IMR-90 (cell line): ENCODE results near the gene TMPRSS3. TPM values are rescaled to one million over a fixed set of nuclear protein-coding genes. Genes with fewer than 3 reads are reported as not detected.

Experiments used
- ATAC-seq: fragments of 200-7000 bp; cut with Tn5 transposase; 2 replicates; pipeline ENCODE4 v1.9.1; 2020; ENCODE audit warnings: low read depth, mild to moderate bottlenecking, moderate library complexity
- BruUV-seq: library from RNA; stranded (reverse); fragments of 400-500 nt; replicated peaks from 2 replicates; lab custom pipeline; 2021; lab: Mats Ljungman, UMichigan
- CTCF ChIA-PET: fragments of 300-600 bp; formaldehyde crosslinking; extraction: SDS; loops from one replicate; lab custom pipeline; 2021; ENCODE audit warnings: antibody characterized with exemption; lab: Yijun Ruan, JAX
- POLR2A ChIA-PET: fragments of 300-600 bp; sonication (Branson Sonifier 250); formaldehyde crosslinking; loops from one replicate; lab custom pipeline; 2022; ENCODE audit warnings: antibody characterized with exemption; ENCODE audit not compliant: unreplicated experiment; lab: Charles Lee
- DNase-seq: peaks from one replicate; pipeline ENCODE4 v3.0.0; 2013
- H2AFZ ChIP-seq: replicated peaks from 2 replicates; pipeline ENCODE3; 2013; ENCODE audit warnings: low read length, mild to moderate bottlenecking; ENCODE audit not compliant: poor library complexity
- H2AK5ac ChIP-seq: 2 replicates; pipeline ENCODE4 v1.6.1; 2013; ENCODE audit warnings: low read depth, low read length, inconsistent platforms
- H2AK9ac ChIP-seq: replicated peaks from 2 replicates; pipeline ENCODE3; 2013; ENCODE audit warnings: mild to moderate bottlenecking, low read depth, low read length, moderate library complexity; ENCODE audit not compliant: poor library complexity
- H2BK120ac ChIP-seq: 2 replicates; pipeline ENCODE4 v1.6.1; 2013; ENCODE audit warnings: low read depth, low read length, inconsistent platforms
- H2BK15ac ChIP-seq: 3 replicates; pipeline ENCODE4 v1.6.1; 2013; ENCODE audit warnings: low read depth, low read length, inconsistent platforms
- H2BK20ac ChIP-seq: 2 replicates; pipeline ENCODE4 v1.6.1; 2013; ENCODE audit warnings: low read depth, mild to moderate bottlenecking, inconsistent platforms, low read length, moderate library complexity
- H2BK5ac ChIP-seq: 2 replicates; pipeline ENCODE4 v1.6.1; 2013; ENCODE audit warnings: mild to moderate bottlenecking, low read depth, low read length, inconsistent platforms; ENCODE audit not compliant: poor library complexity, severe bottlenecking
- H3K14ac ChIP-seq: replicated peaks from 2 replicates; pipeline ENCODE4 v1.6.1; 2013; ENCODE audit warnings: low read depth, low read length, inconsistent platforms
- H3K18ac ChIP-seq: 2 replicates; pipeline ENCODE4 v1.6.1; 2013; ENCODE audit warnings: low read depth, low read length, control low read depth
- H3K23ac ChIP-seq: 2 replicates; pipeline ENCODE4 v1.6.1; 2013; ENCODE audit warnings: low read depth, low read length, inconsistent platforms
- H3K27ac ChIP-seq: 2 replicates; pipeline ENCODE4 v1.5.1; 2013; ENCODE audit warnings: mild to moderate bottlenecking, control low read depth, low read length; ENCODE audit not compliant: insufficient read depth
- H3K27me3 ChIP-seq: 2 replicates; pipeline ENCODE4 v1.6.1; 2013; ENCODE audit warnings: low read length; ENCODE audit not compliant: control insufficient read depth, insufficient read depth
- H3K36me3 ChIP-seq: 2 replicates; pipeline ENCODE4 v1.6.1; 2013; ENCODE audit warnings: low read length, mixed read lengths; ENCODE audit not compliant: control insufficient read depth, insufficient read depth
- H3K4ac ChIP-seq: 2 replicates; pipeline ENCODE4 v1.6.1; 2013; ENCODE audit warnings: low read depth, low read length, inconsistent platforms
- H3K4me1 ChIP-seq: 2 replicates; pipeline ENCODE4 v1.6.1; 2013; ENCODE audit warnings: low read length, mixed read lengths; ENCODE audit not compliant: control insufficient read depth, insufficient read depth
- H3K4me2 ChIP-seq: 2 replicates; pipeline ENCODE4 v1.6.1; 2013; ENCODE audit warnings: low read depth, mild to moderate bottlenecking, control low read depth, low read length, moderate library complexity
- H3K4me3 ChIP-seq: 2 replicates; pipeline ENCODE4 v1.5.1; 2013; ENCODE audit warnings: low read depth, mild to moderate bottlenecking, control low read depth, low read length, moderate library complexity; ENCODE audit not compliant: insufficient read depth
- H3K56ac ChIP-seq: 2 replicates; pipeline ENCODE4 v1.6.1; 2013; ENCODE audit warnings: low read length, inconsistent platforms; ENCODE audit not compliant: insufficient read depth; ENCODE audit errors: extremely low read depth
- H3K79me1 ChIP-seq, 2 experiments: 2 replicates each; pipeline ENCODE4 v1.6.1; 2013; ENCODE audit warnings: low read length in 2 of 2, inconsistent platforms in 1 of 2, low read depth in 1 of 2
- H3K9ac ChIP-seq: 2 replicates; pipeline ENCODE4 v1.6.1; 2013; ENCODE audit warnings: low read depth, low read length, control low read depth
- H3K9me1 ChIP-seq: 2 replicates; pipeline ENCODE4 v1.6.1; 2013; ENCODE audit warnings: low read length, inconsistent platforms; ENCODE audit not compliant: insufficient read depth
- H3K9me3 ChIP-seq: 2 replicates; pipeline ENCODE4 v1.6.1; 2013; ENCODE audit warnings: low read length; ENCODE audit not compliant: control insufficient read depth, insufficient read depth
- H4K20me1 ChIP-seq: 2 replicates; pipeline ENCODE4 v1.6.1; 2013; ENCODE audit warnings: low read length, inconsistent platforms; ENCODE audit not compliant: insufficient read depth
- H4K5ac ChIP-seq: 2 replicates; pipeline ENCODE4 v1.6.1; 2013; ENCODE audit warnings: mild to moderate bottlenecking, low read depth, low read length, control low read depth
- H4K8ac ChIP-seq, 2 experiments: 2 replicates each; pipeline ENCODE4 v1.6.1; 2013; ENCODE audit warnings: low read depth in 2 of 2, low read length in 2 of 2, control low read depth in 1 of 2, inconsistent platforms in 1 of 2
- H4K91ac ChIP-seq: 2 replicates; pipeline ENCODE4 v1.6.1; 2013; ENCODE audit warnings: low read depth, low read length, inconsistent platforms; ENCODE audit not compliant: insufficient read depth
- MAFK ChIP-seq: IDR thresholded peaks from 2 replicates; pipeline ENCODE4 v1.6.1; 2012; ENCODE audit warnings: low read depth, low read length, improper control_type of control experiment
- NFE2L2 ChIP-seq: fragments of 150-350 bp; IDR thresholded peaks from 2 replicates; pipeline ENCODE4 v1.6.1; 2016; ENCODE audit warnings: low read depth, mild to moderate bottlenecking, low read length
- POLR2A ChIP-seq: IDR thresholded peaks from 2 replicates; pipeline ENCODE4 v1.6.1; 2012; ENCODE audit warnings: mild to moderate bottlenecking, low read depth, low read length
- SMC3 ChIP-seq: fragments of 150-350 bp; IDR thresholded peaks from 2 replicates; pipeline ENCODE4 v1.6.1; 2016; ENCODE audit warnings: low read depth, mild to moderate bottlenecking, antibody characterized with exemption, low read length, moderate library complexity
- WGBS, 2 experiments: methylation state at CpG; one replicate each; pipeline versions ENCODE4 v1.1.5 to v1.1.7; 2013; ENCODE audit warnings: missing lambda C conversion rate in 2 of 2; ENCODE audit not compliant: insufficient read length in 1 of 2; ENCODE audit errors: extremely low coverage in 2 of 2; 5-methylcytosine and 5-hydroxymethylcytosine counted together
- dilution Hi-C: fragments of 300-500 bp; cut with HindIII; formaldehyde crosslinking; loops from one replicate; pipeline ENCODE4 v1.14.3; 2018; ENCODE audit warnings: low sequenced_read_pairs; ENCODE audit not compliant: unreplicated experiment
- in situ Hi-C: fragments of 300-500 bp; cut with MboI; formaldehyde crosslinking; loops from 3 replicates; pipeline ENCODE4 v1.14.3; 2019; ENCODE audit warnings: low sequenced_read_pairs, inconsistent platforms, mixed read lengths
- intact Hi-C: fragments of 100-400 bp; cut with micrococcal nuclease; formaldehyde crosslinking; loops from 2 replicates; pipeline ENCODE4 v1.10.0; 2022
- polyA plus RNA-seq, 3 experiments: library from polyadenylated mRNA; depleted of rRNA; stranded (reverse); fragments of >200 nt; gene quantifications; 2 replicates each; pipeline ENCODE4 v1.2.3, GENCODE V29; 2012; ENCODE audit warnings: low replicate concordance in 1 of 3
- total RNA-seq: library from RNA; depleted of rRNA; stranded (reverse); fragments of >200 nt; gene quantifications from 2 replicates; pipeline ENCODE4 v1.2.3, GENCODE V29; 2012
- TF ChIP-seq, protein P1 (sequence below): fragments of 150-350 bp; IDR thresholded peaks from 2 replicates; pipeline ENCODE4 v1.6.1; 2016; ENCODE audit warnings: low read depth, mild to moderate bottlenecking, low read length, moderate library complexity, borderline replicate concordance

TMPRSS3 gene
- total and polyA plus RNA-seq, 2 of the 4 experiments (the other 2 are of a cell fraction): not detected

DNA sequence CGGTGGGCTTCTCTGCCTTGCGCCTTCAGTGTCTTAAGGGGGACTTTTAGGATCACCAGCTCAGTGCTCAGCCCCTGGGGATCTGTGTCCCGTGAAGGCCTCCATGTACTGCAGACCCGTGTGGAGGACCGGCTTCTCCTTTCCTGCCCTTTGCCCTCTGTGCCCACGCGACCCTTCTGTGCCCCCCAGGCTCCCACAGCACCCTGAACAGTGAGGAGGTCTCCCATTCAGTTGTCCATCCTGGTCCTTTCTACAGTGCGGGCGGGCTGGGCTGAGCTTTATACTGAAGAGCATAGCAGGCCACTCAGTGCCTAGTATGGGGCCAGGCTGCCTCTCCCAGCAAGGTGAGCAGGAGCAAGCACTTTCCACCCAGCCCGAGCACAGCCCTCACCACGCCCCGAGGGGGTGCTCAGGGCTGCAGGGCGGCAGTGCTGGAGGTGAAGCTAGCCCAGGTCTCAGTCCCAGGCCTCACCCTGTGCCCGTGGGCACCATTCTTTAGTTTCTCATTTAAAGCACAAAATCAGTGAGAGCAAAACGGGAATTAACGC, 21.9 kb downstream of the TMPRSS3 start:
- Histone ChIP-seq H3K27ac (no peak overlapping the region), H3K14ac (no peak overlapping the region), H3K27me3 (peaks cover 26% of the 10 kb centered on the region; the same call in 1 of the 2 replicates), H2BK20ac (no peak overlapping the region), H2BK120ac (no peak overlapping the region), H3K56ac (no peak overlapping the region), H3K18ac (no peak overlapping the region), H2AK9ac (no peak overlapping the region), H3K9me3 (no peaks in the 10 kb centered on the region), H3K23ac (no peak overlapping the region), H4K8ac (no peak overlapping the region), H3K4me3 (no peak overlapping the region), H4K5ac (no peak overlapping the region), H3K4ac (no peak overlapping the region), H3K9me1 (no peaks in the 10 kb centered on the region), H2BK5ac (no peak overlapping the region), H2AFZ (no peak overlapping the region), H2BK15ac (no peak overlapping the region), H3K79me1 (no peaks in the 10 kb centered on the region), H3K4me2 (no peak overlapping the region), H3K36me3 (no peaks in the 10 kb centered on the region), H4K91ac (no peak overlapping the region), H4K20me1 (no peaks in the 10 kb centered on the region), H2AK5ac (no peak overlapping the region), H3K9ac (no peak overlapping the region), H3K4me1 (no peaks in the 10 kb centered on the region)
- TF ChIP-seq NFE2L2 (no peak), SMC3 (no peak), MAFK (no peak), POLR2A (no peak)
- TF ChIP-seq, protein P1, sequence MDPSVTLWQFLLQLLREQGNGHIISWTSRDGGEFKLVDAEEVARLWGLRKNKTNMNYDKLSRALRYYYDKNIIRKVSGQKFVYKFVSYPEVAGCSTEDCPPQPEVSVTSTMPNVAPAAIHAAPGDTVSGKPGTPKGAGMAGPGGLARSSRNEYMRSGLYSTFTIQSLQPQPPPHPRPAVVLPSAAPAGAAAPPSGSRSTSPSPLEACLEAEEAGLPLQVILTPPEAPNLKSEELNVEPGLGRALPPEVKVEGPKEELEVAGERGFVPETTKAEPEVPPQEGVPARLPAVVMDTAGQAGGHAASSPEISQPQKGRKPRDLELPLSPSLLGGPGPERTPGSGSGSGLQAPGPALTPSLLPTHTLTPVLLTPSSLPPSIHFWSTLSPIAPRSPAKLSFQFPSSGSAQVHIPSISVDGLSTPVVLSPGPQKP: no peak
- BruUV-seq: no TSS peak
- CTCF ChIA-PET: no interaction called here
- DNase-seq: no peak
- in situ Hi-C loops: no loop called here
- POLR2A ChIA-PET: no interaction called here
- WGBS, 2 experiments: 48% methylated on average over 7 of the region's 16 CpGs; no CpG with 5 or more reads in 1 of the 2 experiments
- intact Hi-C loops: no loop called here
- ATAC-seq: no peak
- dilution Hi-C loops: no loop called here
